Measurements from ENCODE around the gene TGFB1I1. TPM values are rescaled to one million over a fixed set of nuclear protein-coding genes. Genes with fewer than 3 reads are reported as not detected.
A peak's percentile ranks its signal among the peaks of the same experiment; 100 is the strongest.

Gene TGFB1I1
- total RNA-seq, 3 donors from 2014 or later (not counting 1 experiment from before 2014, with no cell fraction given), result 0.72 to 1.3 (median 0.78) TPM

DNA sequence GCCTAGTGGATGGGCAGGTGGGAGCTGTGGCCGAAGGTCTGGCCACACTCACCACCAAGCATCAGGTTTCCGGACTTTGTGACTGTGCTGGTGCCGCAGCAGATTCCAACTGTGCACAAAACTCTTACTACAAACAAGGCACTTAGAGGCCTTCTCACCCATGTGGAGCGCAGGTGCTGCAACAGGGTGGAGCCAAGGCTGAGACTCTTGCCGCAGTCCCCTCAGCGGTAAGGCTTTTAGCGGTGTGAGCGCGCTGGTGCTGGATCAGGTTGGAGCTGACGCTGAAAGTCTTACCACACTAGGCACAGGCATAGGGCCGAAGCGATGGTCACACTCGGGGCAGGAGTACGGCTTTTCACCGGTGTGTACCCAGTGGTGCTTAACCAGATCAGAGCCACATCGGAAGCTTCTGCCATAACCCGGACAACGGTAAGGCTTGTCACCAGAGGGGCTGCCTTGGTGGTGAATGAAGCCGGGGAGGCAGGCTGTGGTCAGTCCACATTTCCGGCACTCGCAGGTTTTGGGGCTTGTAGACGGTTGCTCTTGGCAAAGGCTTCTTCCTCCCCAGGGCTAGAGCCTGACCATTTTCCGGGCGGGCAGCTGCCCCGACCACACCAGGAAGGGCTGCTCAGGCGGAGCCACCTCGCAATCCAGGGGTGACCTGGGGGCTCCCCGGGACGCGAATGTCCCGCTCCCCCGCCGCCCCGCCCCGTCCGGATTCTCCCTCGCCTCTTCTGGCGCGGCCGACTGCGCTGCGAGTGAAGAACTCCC is 13.7 kb upstream of the TGFB1I1 start:
- Mint-ChIP-seq H3K4me1 (peaks cover 30 to 43% of the 10 kb centered on the region in 2 donors), H3K27me3 (ENCODE audit: low read depth in 2 of 2) (no peaks in the 10 kb centered on the region), H3K4me3 (peak overlapping the region; percentile 94), H3K27ac (peak overlapping the region; percentile 94 to 97), H3K36me3 (no peaks in the 10 kb centered on the region), H3K9me3 (no peaks in the 10 kb centered on the region)
- intact Hi-C loops (cut with micrococcal nuclease), result loop anchor here (5.0 to 10.0 kb wide), 2 partner anchors 257 to 414 kb away; partner anchors contain the start of gene ZNF267
- ATAC-seq (peak; percentile 1 to 11 (median 4)), DNase-seq (peak; percentile 62 to 81)
- WGBS (ENCODE audit: insufficient coverage), result under 1% methylated on average over 42 of the region's 42 CpGs
- TF ChIP-seq, protein P1, sequence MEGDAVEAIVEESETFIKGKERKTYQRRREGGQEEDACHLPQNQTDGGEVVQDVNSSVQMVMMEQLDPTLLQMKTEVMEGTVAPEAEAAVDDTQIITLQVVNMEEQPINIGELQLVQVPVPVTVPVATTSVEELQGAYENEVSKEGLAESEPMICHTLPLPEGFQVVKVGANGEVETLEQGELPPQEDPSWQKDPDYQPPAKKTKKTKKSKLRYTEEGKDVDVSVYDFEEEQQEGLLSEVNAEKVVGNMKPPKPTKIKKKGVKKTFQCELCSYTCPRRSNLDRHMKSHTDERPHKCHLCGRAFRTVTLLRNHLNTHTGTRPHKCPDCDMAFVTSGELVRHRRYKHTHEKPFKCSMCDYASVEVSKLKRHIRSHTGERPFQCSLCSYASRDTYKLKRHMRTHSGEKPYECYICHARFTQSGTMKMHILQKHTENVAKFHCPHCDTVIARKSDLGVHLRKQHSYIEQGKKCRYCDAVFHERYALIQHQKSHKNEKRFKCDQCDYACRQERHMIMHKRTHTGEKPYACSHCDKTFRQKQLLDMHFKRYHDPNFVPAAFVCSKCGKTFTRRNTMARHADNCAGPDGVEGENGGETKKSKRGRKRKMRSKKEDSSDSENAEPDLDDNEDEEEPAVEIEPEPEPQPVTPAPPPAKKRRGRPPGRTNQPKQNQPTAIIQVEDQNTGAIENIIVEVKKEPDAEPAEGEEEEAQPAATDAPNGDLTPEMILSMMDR (IDR thresholded peaks at IDR 0.05), result no peak
- H3K36me3 ChIP-seq (ENCODE audit: control insufficient read depth, insufficient read depth, low read length), result peaks cover 16% of the 10 kb centered on the region
- H3K4me1 ChIP-seq (ENCODE audit: control insufficient read depth, insufficient read depth, low read length), result peaks cover 65% of the 10 kb centered on the region
- no peaks in the 10 kb centered on the region for H3K27me3 ChIP-seq (ENCODE audit: control insufficient read depth, insufficient read depth, low read length)
- peak overlapping the region; percentile 85 for H3K4me3 ChIP-seq (ENCODE audit: low read length)
- peak overlapping the region; percentile 97 for H3K27ac ChIP-seq (ENCODE audit: low read length)
- no peaks in the 10 kb centered on the region for H3K9me3 ChIP-seq (ENCODE audit: control insufficient read depth, insufficient read depth, low read length)

DNA sequence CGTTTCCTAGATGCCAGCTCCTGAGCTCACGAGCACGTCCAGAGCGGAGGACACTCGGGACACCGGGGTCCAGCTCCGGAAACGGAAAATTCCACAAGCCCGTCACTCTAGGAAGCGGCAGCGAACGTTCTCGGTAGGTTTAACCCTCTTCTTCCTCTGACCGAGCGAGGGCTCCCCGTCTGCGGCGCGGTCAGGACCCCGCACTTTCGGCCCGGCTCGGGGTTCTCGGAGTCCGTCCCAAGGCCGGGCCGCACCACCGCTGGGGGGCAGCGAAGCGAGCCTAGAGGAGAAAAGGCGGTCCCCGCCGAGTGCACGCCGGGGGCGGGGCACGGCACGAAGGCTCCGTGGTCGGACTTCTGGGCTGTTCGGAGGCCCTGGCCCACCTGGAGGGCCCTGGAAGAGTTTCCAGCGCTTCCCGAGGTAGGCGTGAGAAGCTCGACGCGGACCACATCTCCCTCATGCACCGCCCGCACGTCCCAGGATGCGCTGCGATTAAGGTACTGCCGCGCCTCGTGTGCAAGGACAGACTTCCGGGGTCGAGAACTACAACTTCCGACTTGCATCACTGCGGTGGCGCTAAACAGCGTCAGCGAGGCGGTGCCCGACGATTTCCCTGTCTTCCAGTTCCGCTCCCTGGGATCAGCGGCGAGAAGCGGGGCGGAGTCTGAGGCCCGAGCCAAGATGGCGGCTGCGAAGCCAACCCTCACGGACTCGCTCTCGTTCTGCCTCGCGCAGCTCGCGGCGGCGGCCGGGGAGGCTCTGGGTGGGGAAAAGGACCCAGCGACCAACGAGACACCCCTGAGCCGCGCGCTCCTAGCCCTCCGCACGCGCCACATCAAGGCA is 12.9 kb upstream of the TGFB1I1 start, which contains the start of gene ARMC5:
Gene ARMC5 (plus strand): TSS at position 658 of the 843 bp plus-strand sequence. CDS start 24 bp downstream, at position 682.
- Mint-ChIP-seq H3K4me3 (peak within 1 kb of the TSS; percentile 94), H3K27ac (peak within 1 kb of the TSS; percentile 94 to 97), H3K9me3 (no peaks in the 10 kb centered on the region), H3K27me3 (ENCODE audit: low read depth in 2 of 2) (no peaks in the 10 kb centered on the region), H3K36me3 (no peaks in the 10 kb centered on the region), H3K4me1 (peaks cover 26 to 37% of the 10 kb centered on the region in 2 donors)
- peaks cover 60% of the 10 kb centered on the region for H3K4me1 ChIP-seq (ENCODE audit: control insufficient read depth, insufficient read depth, low read length)
- WGBS (ENCODE audit: insufficient coverage), result under 1% methylated on average over 91 of the region's 91 CpGs
- no peaks in the 10 kb centered on the region for H3K27me3 ChIP-seq (ENCODE audit: control insufficient read depth, insufficient read depth, low read length)
- peak; percentile 92 to 99 for DNase-seq
- H3K9me3 ChIP-seq (ENCODE audit: control insufficient read depth, insufficient read depth, low read length), result no peaks in the 10 kb centered on the region
- intact Hi-C loops (cut with micrococcal nuclease), result loop anchor here (1.0 to 10.0 kb wide), 5 partner anchors 94 to 426 kb away; partner anchors contain the start of genes FUS, STX4 and ZNF267
- H3K4me3 ChIP-seq (ENCODE audit: low read length), result peak within 1 kb of the TSS; percentile 85
- H3K27ac ChIP-seq (ENCODE audit: low read length), result peak within 1 kb of the TSS; percentile 97
- H3K36me3 ChIP-seq (ENCODE audit: control insufficient read depth, insufficient read depth, low read length), result peaks cover 23% of the 10 kb centered on the region
- TF ChIP-seq, protein P1 (IDR thresholded peaks at IDR 0.05), result peak; percentile 58
- peak; percentile 68 to 84 (median 70) for ATAC-seq

DNA sequence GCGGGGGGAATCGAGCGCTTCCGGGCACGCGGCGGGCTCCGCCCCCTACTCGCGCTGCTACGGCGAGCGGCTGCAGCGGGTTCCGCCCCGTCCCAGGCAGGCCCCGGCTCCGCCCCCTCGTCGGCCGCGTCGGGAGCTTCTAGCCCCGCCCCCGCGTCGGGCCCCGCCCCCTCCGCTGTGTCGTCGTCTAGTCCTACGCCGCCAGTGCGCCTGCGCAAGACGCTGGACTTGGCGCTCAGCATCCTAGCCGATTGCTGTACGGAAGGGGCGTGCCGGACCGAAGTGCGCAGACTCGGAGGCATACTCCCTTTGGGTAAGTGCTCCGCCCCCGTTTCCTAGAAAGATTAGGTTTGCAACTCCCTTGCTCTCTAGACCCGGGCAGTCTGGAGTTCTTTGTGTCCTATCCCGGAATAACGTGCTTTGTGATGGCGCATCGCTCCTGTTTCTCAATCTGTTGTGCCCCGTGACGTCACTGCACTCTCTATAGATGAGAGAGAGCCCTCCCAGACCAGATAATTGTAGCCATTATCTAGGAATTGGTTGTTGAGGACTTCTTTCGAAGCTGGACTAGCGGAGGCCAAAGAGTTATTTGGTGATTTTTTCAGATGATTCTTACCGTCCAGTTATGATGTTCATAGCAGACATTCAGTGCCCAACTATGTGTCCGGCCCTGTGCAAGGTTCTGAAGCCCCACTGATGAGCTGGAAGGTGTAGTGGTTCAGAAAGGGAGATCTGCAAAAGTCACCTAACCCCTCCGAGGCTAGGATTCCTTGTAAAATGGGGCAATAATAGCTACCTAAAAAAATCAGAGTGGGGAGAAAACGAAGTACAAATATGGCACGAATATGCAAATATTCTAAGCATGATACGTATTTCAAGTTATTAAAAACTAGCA is 12.0 kb upstream of the TGFB1I1 start:
- no peaks in the 10 kb centered on the region for H3K9me3 Mint-ChIP-seq
- peak; percentile 100 for DNase-seq
- 4% methylated on average over 61 of the region's 61 CpGs for WGBS (ENCODE audit: insufficient coverage)
- H3K27ac ChIP-seq (ENCODE audit: low read length), result peak overlapping the region; percentile 97
- peaks cover 51% of the 10 kb centered on the region for H3K4me1 ChIP-seq (ENCODE audit: control insufficient read depth, insufficient read depth, low read length)
- H3K4me1 Mint-ChIP-seq, result peaks cover 25 to 37% of the 10 kb centered on the region in 2 donors
- H3K36me3 Mint-ChIP-seq, result no peaks in the 10 kb centered on the region
- peak overlapping the region; percentile 94 to 97 for H3K27ac Mint-ChIP-seq
- no peaks in the 10 kb centered on the region for H3K27me3 ChIP-seq (ENCODE audit: control insufficient read depth, insufficient read depth, low read length)
- intact Hi-C loops (cut with micrococcal nuclease), result loop anchor here (1.0 to 10.0 kb wide), 5 partner anchors 95 to 427 kb away; partner anchors contain the start of genes FUS, STX4 and ZNF267
- TF ChIP-seq, protein P1 (IDR thresholded peaks at IDR 0.05), result no peak
- peak overlapping the region; percentile 94 for H3K4me3 Mint-ChIP-seq
- ATAC-seq, result peak; percentile 79 to 94 (median 80)
- H3K27me3 Mint-ChIP-seq (ENCODE audit: low read depth in 2 of 2), result no peaks in the 10 kb centered on the region
- no peaks in the 10 kb centered on the region for H3K9me3 ChIP-seq (ENCODE audit: control insufficient read depth, insufficient read depth, low read length)
- peak overlapping the region; percentile 85 for H3K4me3 ChIP-seq (ENCODE audit: low read length)
- peaks cover 24% of the 10 kb centered on the region for H3K36me3 ChIP-seq (ENCODE audit: control insufficient read depth, insufficient read depth, low read length)
